ENCODE measurements around the gene GBF1.

DNA sequence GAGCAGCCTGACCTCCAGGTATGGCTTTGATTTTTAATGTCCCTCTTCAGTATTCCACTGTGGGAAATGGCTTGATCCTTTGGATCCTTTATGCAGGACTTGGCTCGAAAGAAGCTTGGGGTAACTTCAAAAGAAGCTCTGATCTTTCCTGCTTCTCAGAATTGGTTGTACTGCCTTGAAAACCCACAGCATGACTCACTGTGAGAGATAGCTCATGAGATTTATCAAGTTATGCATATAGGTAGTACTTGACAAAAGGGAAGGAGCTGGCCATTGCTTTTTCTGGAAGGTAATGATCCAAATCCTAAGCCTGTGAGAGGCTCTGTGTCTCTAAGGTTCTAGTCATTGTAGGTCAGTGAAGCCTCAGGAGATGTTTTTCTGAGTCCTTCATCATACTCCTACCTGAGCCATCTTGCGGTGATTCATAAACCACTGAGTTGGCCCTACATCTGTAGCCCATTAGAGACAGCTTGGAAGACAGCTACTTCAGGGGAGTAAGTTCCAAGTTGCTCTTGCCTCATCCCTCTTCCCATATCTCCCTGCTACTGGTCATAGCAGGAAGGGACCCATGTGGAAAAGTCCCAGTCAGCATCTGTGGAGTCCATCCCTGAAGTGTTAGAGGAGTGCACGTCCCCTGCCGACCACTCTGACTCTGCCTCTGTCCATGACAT lies 113.5 kb downstream of the GBF1 start:
- TF ChIP-seq, protein P1, sequence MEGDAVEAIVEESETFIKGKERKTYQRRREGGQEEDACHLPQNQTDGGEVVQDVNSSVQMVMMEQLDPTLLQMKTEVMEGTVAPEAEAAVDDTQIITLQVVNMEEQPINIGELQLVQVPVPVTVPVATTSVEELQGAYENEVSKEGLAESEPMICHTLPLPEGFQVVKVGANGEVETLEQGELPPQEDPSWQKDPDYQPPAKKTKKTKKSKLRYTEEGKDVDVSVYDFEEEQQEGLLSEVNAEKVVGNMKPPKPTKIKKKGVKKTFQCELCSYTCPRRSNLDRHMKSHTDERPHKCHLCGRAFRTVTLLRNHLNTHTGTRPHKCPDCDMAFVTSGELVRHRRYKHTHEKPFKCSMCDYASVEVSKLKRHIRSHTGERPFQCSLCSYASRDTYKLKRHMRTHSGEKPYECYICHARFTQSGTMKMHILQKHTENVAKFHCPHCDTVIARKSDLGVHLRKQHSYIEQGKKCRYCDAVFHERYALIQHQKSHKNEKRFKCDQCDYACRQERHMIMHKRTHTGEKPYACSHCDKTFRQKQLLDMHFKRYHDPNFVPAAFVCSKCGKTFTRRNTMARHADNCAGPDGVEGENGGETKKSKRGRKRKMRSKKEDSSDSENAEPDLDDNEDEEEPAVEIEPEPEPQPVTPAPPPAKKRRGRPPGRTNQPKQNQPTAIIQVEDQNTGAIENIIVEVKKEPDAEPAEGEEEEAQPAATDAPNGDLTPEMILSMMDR (IDR thresholded peaks at IDR 0.05 in 4 of 5, conservative IDR thresholded peaks at IDR 0.05 in 1 of 5) = no peak
- TF ChIP-seq POLR2A (IDR thresholded peaks at IDR 0.05) = no peak

Measured in gastrocnemius medialis (tissue), 4 donors.